Gastroesophageal sphincter (tissue), 4 donors: ENCODE measurements around the gene DPP6. TPM values are rescaled to one million over a fixed set of nuclear protein-coding genes. Genes with fewer than 3 reads are reported as not detected.

Experiments
- ATAC-seq: fragments of 150-250 bp; one replicate; pipeline ENCODE4 v1.9.1; 2016; ENCODE audit warnings: mild to moderate bottlenecking, moderate library complexity
- H3K27ac ChIP-seq, 4 donors: fragments of 200-600 bp; sonication (generic) in 3 of 4; 1 replicate in 3 of 4; 2 replicates in 1 of 4; pipeline ENCODE4 v1.5.1; 2016 to 2019
- H3K27me3 ChIP-seq: fragments of 200-600 bp; sonication (generic); one replicate; pipeline ENCODE4 v1.5.1; 2019
- H3K36me3 ChIP-seq, 2 donors: fragments of 200-600 bp; sonication (generic); one replicate each; pipeline ENCODE4 v1.5.1; 2019; ENCODE audit warnings: control low read depth in 1 of 2
- H3K4me1 ChIP-seq, 3 donors: fragments of 200-600 bp; sonication (generic); 1 replicate in 2 of 3; 2 replicates in 1 of 3; pipeline ENCODE4 v1.5.1; 2016 to 2019; ENCODE audit warnings: control low read depth in 2 of 3
- H3K4me3 ChIP-seq, 2 donors: fragments of 200-600 bp; sonication (generic); one replicate each; pipeline ENCODE4 v1.5.1; 2019; ENCODE audit warnings: mild to moderate bottlenecking in 1 of 2, moderate library complexity in 1 of 2
- H3K9me3 ChIP-seq, 3 donors: fragments of 200-600 bp; sonication (generic); one replicate each; pipeline ENCODE4 v1.5.1; 2017 to 2019; ENCODE audit warnings: control low read depth in 2 of 3
- CTCF ChIP-seq, 4 experiments: fragments of 200-600 bp in 2 of 4; fragments of 450-650 bp in 2 of 4; sonication (generic) in 1 of 4; IDR thresholded peaks; one replicate each; pipeline ENCODE4 v1.5.1; 2017 to 2019; ENCODE audit warnings: antibody characterized with exemption in 4 of 4, mild to moderate bottlenecking in 2 of 4, moderate library complexity in 2 of 4
- EP300 ChIP-seq: sonication (generic); formaldehyde crosslinking; IDR thresholded peaks from one replicate; pipeline ENCODE4 v1.6.1; 2017; ENCODE audit warnings: antibody characterized with exemption, mild to moderate bottlenecking
- POLR2A ChIP-seq, 2 donors: fragments of 450-650 bp; IDR thresholded peaks; one replicate each; pipeline ENCODE4 v1.6.1; 2017; ENCODE audit warnings: antibody characterized with exemption in 2 of 2, mild to moderate bottlenecking in 2 of 2, moderate library complexity in 1 of 2
- POLR2AphosphoS5 ChIP-seq: sonication (generic); formaldehyde crosslinking; IDR thresholded peaks from one replicate; pipeline ENCODE4 v1.6.1; 2017; ENCODE audit warnings: antibody characterized with exemption
- WGBS, 2 donors: methylation state at CpG; one replicate each; pipeline ENCODE4 v1.1.5; 2018; ENCODE audit warnings: low coverage in 1 of 2; 5-methylcytosine and 5-hydroxymethylcytosine counted together
- total RNA-seq, 4 donors: library from RNA; depleted of rRNA; stranded (reverse); fragments of >200 nt; gene quantifications; one replicate each; pipeline ENCODE4 v1.1.0, GENCODE V29; 2016

DPP6 gene
- total RNA-seq, 4 donors from 2014 or later: 14.3 to 40.0 (median 23.1) TPM

DNA sequence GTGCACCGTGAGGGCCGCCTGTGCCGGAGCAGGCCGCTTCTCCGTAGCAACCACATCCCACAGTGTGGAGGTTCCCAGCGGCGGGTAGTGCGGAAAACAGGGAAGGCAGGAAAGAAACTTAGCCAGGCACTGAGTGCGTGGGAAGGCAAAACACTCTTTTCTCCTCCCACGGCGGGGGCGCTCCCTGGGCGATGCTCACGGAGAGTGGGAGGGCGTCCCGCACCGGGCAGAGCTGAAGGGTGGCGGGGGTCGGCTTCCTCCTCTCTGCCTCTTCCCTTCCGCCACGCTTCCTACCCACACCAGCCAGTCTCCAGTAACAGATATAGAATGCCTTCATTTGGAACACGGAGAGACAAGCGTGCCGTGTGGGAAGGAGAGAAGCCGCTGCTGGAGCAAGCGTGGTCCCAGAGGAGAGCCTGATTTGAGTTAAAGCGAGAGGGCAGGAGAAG is 698.2 kb downstream of the DPP6 start:
- H3K27me3 ChIP-seq: no peaks in the 10 kb centered on the region
- WGBS, 2 donors: 80% methylated on average over 5 of the region's 27 CpGs; no CpG with 5 or more reads in 1 of the 2 donors
- no peak for ATAC-seq
- TF ChIP-seq EP300 (no peak), POLR2AphosphoS5 (no peak), CTCF (IDR thresholded peaks at IDR 0.05) (no peak), POLR2A (IDR thresholded peaks at IDR 0.05) (no peak)
- H3K27ac ChIP-seq: no peak overlapping the region
- H3K4me1 ChIP-seq: no peaks in the 10 kb centered on the region
- H3K36me3 ChIP-seq: no peaks in the 10 kb centered on the region
- no peak overlapping the region for H3K4me3 ChIP-seq
- H3K9me3 ChIP-seq: no peaks in the 10 kb centered on the region

DNA sequence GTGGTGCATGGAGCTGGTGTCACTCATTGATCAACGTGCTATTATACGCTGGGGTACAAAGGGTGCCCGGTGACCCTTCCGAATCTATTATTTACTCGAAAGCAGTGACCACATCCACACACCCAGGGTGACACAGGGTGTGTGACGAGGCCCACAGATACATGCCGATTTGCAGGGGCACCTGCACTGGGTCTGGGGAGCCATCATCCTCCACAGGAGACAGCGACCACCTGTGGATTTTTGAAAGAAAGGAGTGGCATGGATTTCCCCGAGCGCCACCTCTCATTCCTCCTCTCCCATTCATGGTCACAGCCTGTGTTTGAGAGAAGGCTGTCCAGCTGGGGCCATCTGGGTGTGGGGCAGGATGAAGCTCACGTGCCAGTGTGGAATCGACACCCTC is 701.0 kb downstream of the DPP6 start:
- Histone ChIP-seq H3K9me3 (no peaks in the 10 kb centered on the region), H3K27me3 (no peaks in the 10 kb centered on the region), H3K36me3 (no peaks in the 10 kb centered on the region), H3K27ac (no peak overlapping the region), H3K4me1 (no peaks in the 10 kb centered on the region), H3K4me3 (no peak overlapping the region)
- TF ChIP-seq POLR2AphosphoS5 (no peak), CTCF (IDR thresholded peaks at IDR 0.05) (no peak), POLR2A (IDR thresholded peaks at IDR 0.05) (no peak), EP300 (no peak)
- no peak for ATAC-seq
- 80 to 84% methylated on average over 5 to 8 of the region's 12 CpGs for WGBS, 2 donors

- ATAC-seq: peak; percentile 10
- H3K27ac ChIP-seq: no peak overlapping the region
- H3K4me1 ChIP-seq: no peaks in the 10 kb centered on the region
- WGBS, 2 donors: 99% methylated on average over 11 of the region's 13 CpGs; no CpG with 5 or more reads in 1 of the 2 donors
- no peaks in the 10 kb centered on the region for H3K27me3 ChIP-seq
- H3K4me3 ChIP-seq: no peak overlapping the region
- no peaks in the 10 kb centered on the region for H3K9me3 ChIP-seq
- TF ChIP-seq CTCF (IDR thresholded peaks at IDR 0.05): no peak
- no peak for TF ChIP-seq POLR2A (IDR thresholded peaks at IDR 0.05)
- no peak for TF ChIP-seq EP300
- TF ChIP-seq POLR2AphosphoS5: no peak
- no peaks in the 10 kb centered on the region for H3K36me3 ChIP-seq
These were observed 705.6 kb downstream of the DPP6 start for GRCh38 chr7:154757756-154758155.

- Histone ChIP-seq H3K36me3 (no peaks in the 10 kb centered on the region), H3K27me3 (no peaks in the 10 kb centered on the region)
- WGBS, 2 donors: 74 to 87% methylated on average over 4 to 6 of the region's 6 CpGs
These were observed 707.8 kb downstream of the DPP6 start for GRCh38 chr7:154759989-154760388.

More at GRCh38 chr7:154759989-154760388, 707.8 kb downstream of the DPP6 start:
- Histone ChIP-seq H3K4me1 (no peaks in the 10 kb centered on the region), H3K9me3 (no peaks in the 10 kb centered on the region), H3K4me3 (no peak overlapping the region), H3K27ac (no peak overlapping the region)
- ATAC-seq: no peak
- TF ChIP-seq EP300: no peak
- no peak for TF ChIP-seq POLR2A (IDR thresholded peaks at IDR 0.05)
- TF ChIP-seq CTCF (IDR thresholded peaks at IDR 0.05): no peak
- TF ChIP-seq POLR2AphosphoS5: no peak
